Activated CD4-positive, alpha-beta T cell treated with anti-CD3 and anti-CD28 coated beads for 36 hours (primary cell): ENCODE measurements around the gene PIK3R3. TPM values are rescaled to one million over a fixed set of nuclear protein-coding genes. Genes with fewer than 3 reads are reported as not detected.
"Not testable (repeated sequence)": the region's sequence is repeated elsewhere in the genome, so short reads cannot be mapped to it uniquely, and the experiment has no call there.

ENCODE experiments used
- ATAC-seq: fragments of 200-7000 bp; cut with Tn5 transposase; one replicate; pipeline ENCODE4 v1.10.0; 2021; ENCODE audit warnings: mild to moderate bottlenecking, moderate library complexity
- CTCF ChIA-PET: fragments of 350-600 bp; sonication (Branson Sonifier 250); formaldehyde crosslinking; loops from one replicate; lab custom pipeline; 2021; ENCODE audit warnings: antibody characterized with exemption; lab: Charles Lee
- POLR2A ChIA-PET: fragments of 350-600 bp; sonication (Branson Sonifier 250); formaldehyde crosslinking; loops from one replicate; lab custom pipeline; 2021; ENCODE audit warnings: antibody characterized with exemption, inconsistent platforms; lab: Charles Lee
- DNase-seq: peaks from one replicate; pipeline ENCODE4 v3.0.0-alpha.2; 2020
- H3K27ac Mint-ChIP-seq: one replicate; pipeline ENCODE4 v1.8.0; 2021; ENCODE audit warnings: mixed read lengths
- H3K27me3 Mint-ChIP-seq: one replicate; pipeline ENCODE4 v1.8.0; 2021; ENCODE audit warnings: mixed read lengths
- H3K36me3 Mint-ChIP-seq: one replicate; pipeline ENCODE4 v1.8.0; 2021; ENCODE audit warnings: low read depth, mixed read lengths
- H3K4me1 Mint-ChIP-seq: one replicate; pipeline ENCODE4 v1.8.0; 2021; ENCODE audit warnings: mixed read lengths
- H3K4me3 Mint-ChIP-seq: one replicate; pipeline ENCODE4 v1.8.0; 2021; ENCODE audit warnings: mild to moderate bottlenecking, moderate library complexity, mixed read lengths
- H3K9me3 Mint-ChIP-seq: one replicate; pipeline ENCODE4 v1.8.0; 2021; ENCODE audit warnings: low read depth, mixed read lengths
- intact Hi-C, 2 experiments: fragments of 100-400 bp; cut with DNase I in 1 of 2; cut with micrococcal nuclease in 1 of 2; formaldehyde crosslinking; loops; one replicate each; pipeline versions ENCODE4 v1.14.2 to v1.15.1; 2022 to 2024; cut with DNase I, micrococcal nuclease
- total RNA-seq, 2 experiments: library from RNA; stranded (reverse); gene quantifications; one replicate each; pipeline ENCODE4 v1.2.3, GENCODE V29; 2021

Gene PIK3R3
- total RNA-seq, 2 experiments from 2014 or later, result 0.46 to 0.78 TPM

GRCh38 chr1:46062651-46063319 lies 69.6 kb downstream of the PIK3R3 start:
- POLR2A ChIA-PET, result no interaction called here
- Mint-ChIP-seq H3K9me3 (no peaks in the 10 kb centered on the region), H3K36me3 (no peaks in the 10 kb centered on the region), H3K27me3 (no peaks in the 10 kb centered on the region), H3K4me3 (no peak overlapping the region), H3K27ac (peak overlapping the region; percentile 0), H3K4me1 (peaks cover 18% of the 10 kb centered on the region)
- CTCF ChIA-PET, result interaction anchor here (0.5 to 1.2 kb wide), 5 partner anchors 35 to 142 kb away, joined by 3 to 5 read pairs (median 3); no protein-coding TSS in a partner anchor
- DNase-seq (peak; percentile 75), ATAC-seq (peak; percentile 68)
- intact Hi-C loops, result no loop called here

GRCh38 chr1:46061146-46061545 lies 71.3 kb downstream of the PIK3R3 start:
- POLR2A ChIA-PET, result no interaction called here
- H3K27me3 Mint-ChIP-seq, result no peaks in the 10 kb centered on the region
- CTCF ChIA-PET, result interaction anchor here (1.1 to 1.5 kb wide), 2 partner anchors 25 to 110 kb away, joined by 4 to 5 read pairs; no protein-coding TSS in a partner anchor
- no peak overlapping the region for H3K4me3 Mint-ChIP-seq
- intact Hi-C loops, result no loop called here
- H3K9me3 Mint-ChIP-seq, result no peaks in the 10 kb centered on the region
- DNase-seq (no peak), ATAC-seq (no peak)
- peaks cover 18% of the 10 kb centered on the region for H3K4me1 Mint-ChIP-seq
- H3K27ac Mint-ChIP-seq, result no peak overlapping the region
- H3K36me3 Mint-ChIP-seq, result no peaks in the 10 kb centered on the region

GRCh38 chr1:46058936-46059335 lies 73.5 kb downstream of the PIK3R3 start:
- no peaks in the 10 kb centered on the region for H3K9me3 Mint-ChIP-seq
- H3K4me1 Mint-ChIP-seq, result peaks cover 8% of the 10 kb centered on the region
- POLR2A ChIA-PET, result no interaction called here
- ATAC-seq (no peak), DNase-seq (no peak)
- intact Hi-C loops, result no loop called here
- peaks cover 2% of the 10 kb centered on the region for H3K27me3 Mint-ChIP-seq
- no peak overlapping the region for H3K27ac Mint-ChIP-seq
- H3K4me3 Mint-ChIP-seq, result no peak overlapping the region
- CTCF ChIA-PET, result no interaction called here
- no peaks in the 10 kb centered on the region for H3K36me3 Mint-ChIP-seq

GRCh38 chr1:46057781-46058180 lies 74.6 kb downstream of the PIK3R3 start:
- DNase-seq, result no peak
- peaks cover 2% of the 10 kb centered on the region for H3K27me3 Mint-ChIP-seq
- no peaks in the 10 kb centered on the region for H3K36me3 Mint-ChIP-seq
- no peak overlapping the region for H3K4me3 Mint-ChIP-seq
- CTCF ChIA-PET, result interaction anchor here (0.8 kb wide), 1 partner anchor 51 kb away, joined by 3 read pairs; no protein-coding TSS in a partner anchor
- no peak for ATAC-seq
- no peak overlapping the region for H3K27ac Mint-ChIP-seq
- intact Hi-C loops, result no loop called here
- H3K4me1 Mint-ChIP-seq, result peaks cover 4% of the 10 kb centered on the region
- H3K9me3 Mint-ChIP-seq, result no peaks in the 10 kb centered on the region
- POLR2A ChIA-PET, result interaction anchor here (0.6 kb wide), 1 partner anchor 1238 kb away, joined by 8 read pairs; no protein-coding TSS in a partner anchor

GRCh38 chr1:46057215-46057614 lies 75.2 kb downstream of the PIK3R3 start:
- H3K4me1 Mint-ChIP-seq, POLR2A ChIA-PET, DNase-seq, H3K27ac Mint-ChIP-seq, ATAC-seq, H3K4me3 Mint-ChIP-seq, intact Hi-C loops, H3K36me3 Mint-ChIP-seq, H3K27me3 Mint-ChIP-seq, CTCF ChIA-PET, H3K9me3 Mint-ChIP-seq: not testable (repeated sequence)

GRCh38 chr1:46056325-46056724 lies 76.1 kb downstream of the PIK3R3 start:
- ChIA-PET CTCF (no interaction called here), POLR2A (no interaction called here)
- ATAC-seq (no peak), DNase-seq (no peak)
- H3K4me3 Mint-ChIP-seq, result no peak overlapping the region
- no peaks in the 10 kb centered on the region for H3K4me1 Mint-ChIP-seq
- H3K27ac Mint-ChIP-seq, result no peak overlapping the region
- peaks cover 2% of the 10 kb centered on the region for H3K27me3 Mint-ChIP-seq
- H3K36me3 Mint-ChIP-seq, result no peaks in the 10 kb centered on the region
- H3K9me3 Mint-ChIP-seq, result no peaks in the 10 kb centered on the region
- intact Hi-C loops, result no loop called here

GRCh38 chr1:46053734-46054133 lies 78.7 kb downstream of the PIK3R3 start:
- DNase-seq, result no peak
- H3K9me3 Mint-ChIP-seq, result no peaks in the 10 kb centered on the region
- H3K27me3 Mint-ChIP-seq, result peaks cover 2% of the 10 kb centered on the region
- POLR2A ChIA-PET, result no interaction called here
- H3K36me3 Mint-ChIP-seq, result no peaks in the 10 kb centered on the region
- H3K27ac Mint-ChIP-seq, result no peak overlapping the region
- no peak for ATAC-seq
- CTCF ChIA-PET, result no interaction called here
- no peak overlapping the region for H3K4me3 Mint-ChIP-seq
- H3K4me1 Mint-ChIP-seq, result no peaks in the 10 kb centered on the region
- intact Hi-C loops, result no loop called here

- Mint-ChIP-seq H3K4me1 (no peaks in the 10 kb centered on the region), H3K4me3 (no peak overlapping the region), H3K9me3 (no peaks in the 10 kb centered on the region), H3K27me3 (no peaks in the 10 kb centered on the region), H3K27ac (no peak overlapping the region), H3K36me3 (no peaks in the 10 kb centered on the region)
- no peak for ATAC-seq
- ChIA-PET CTCF (no interaction called here), POLR2A (no interaction called here)
- intact Hi-C loops, result no loop called here
- no peak for DNase-seq
These were observed 88.3 kb downstream of the PIK3R3 start for GRCh38 chr1:46044116-46044515.

GRCh38 chr1:46043458-46044017 lies 88.9 kb downstream of the PIK3R3 start:
- ATAC-seq, result no peak
- H3K27ac Mint-ChIP-seq, result no peak overlapping the region

GRCh38 chr1:46041974-46042373 lies 90.5 kb downstream of the PIK3R3 start:
- Mint-ChIP-seq H3K4me1 (no peaks in the 10 kb centered on the region), H3K27me3 (no peaks in the 10 kb centered on the region), H3K36me3 (no peaks in the 10 kb centered on the region), H3K27ac (no peak overlapping the region), H3K9me3 (no peaks in the 10 kb centered on the region), H3K4me3 (no peak overlapping the region)
- intact Hi-C loops, result no loop called here
- ATAC-seq, result no peak
- POLR2A ChIA-PET, result no interaction called here
- no peak for DNase-seq
- CTCF ChIA-PET, result interaction anchor here (0.6 to 1.7 kb wide), 6 partner anchors 8 to 377 kb away, joined by 3 to 6 read pairs (median 4); no protein-coding TSS in a partner anchor

More at GRCh38 chr1:46043458-46044017, 88.9 kb downstream of the PIK3R3 start:
- intact Hi-C loops, result no loop called here
- H3K4me1 Mint-ChIP-seq, result no peaks in the 10 kb centered on the region
- H3K27me3 Mint-ChIP-seq, result no peaks in the 10 kb centered on the region
- DNase-seq, result no peak
- H3K4me3 Mint-ChIP-seq, result no peak overlapping the region
- no peaks in the 10 kb centered on the region for H3K36me3 Mint-ChIP-seq
- ChIA-PET CTCF (no interaction called here), POLR2A (no interaction called here)
- H3K9me3 Mint-ChIP-seq, result no peaks in the 10 kb centered on the region

GRCh38 chr1:46041551-46041950 lies 90.9 kb downstream of the PIK3R3 start:
- Mint-ChIP-seq H3K27ac (no peak overlapping the region), H3K27me3 (no peaks in the 10 kb centered on the region), H3K36me3 (no peaks in the 10 kb centered on the region), H3K4me1 (no peaks in the 10 kb centered on the region), H3K9me3 (no peaks in the 10 kb centered on the region), H3K4me3 (no peak overlapping the region)
- no peak for ATAC-seq
- DNase-seq, result no peak
- intact Hi-C loops, result no loop called here
- POLR2A ChIA-PET, result no interaction called here
- CTCF ChIA-PET, result interaction anchor here (0.7 to 1.7 kb wide), 4 partner anchors 8 to 377 kb away, joined by 3 to 6 read pairs (median 4); no protein-coding TSS in a partner anchor

- Mint-ChIP-seq H3K27ac (no peak overlapping the region), H3K4me1 (no peaks in the 10 kb centered on the region), H3K36me3 (no peaks in the 10 kb centered on the region), H3K4me3 (no peak overlapping the region), H3K27me3 (no peaks in the 10 kb centered on the region), H3K9me3 (no peaks in the 10 kb centered on the region)
- intact Hi-C loops, result no loop called here
- ChIA-PET CTCF (interaction anchor here (0.6 to 5.4 kb wide), 4 partner anchors 27 to 185 kb away, joined by 3 to 58 read pairs (median 21); no protein-coding TSS in a partner anchor), POLR2A (no interaction called here)
- no peak for DNase-seq
- no peak for ATAC-seq
These were observed 92.8 kb downstream of the PIK3R3 start for GRCh38 chr1:46039571-46040052.
